ENCODE data around the gene DYNC2I2.
"Not testable (repeated sequence)": the region's sequence is repeated elsewhere in the genome, so short reads cannot be mapped to it uniquely, and the experiment has no call there.

DYNC2I2 gene

DNA sequence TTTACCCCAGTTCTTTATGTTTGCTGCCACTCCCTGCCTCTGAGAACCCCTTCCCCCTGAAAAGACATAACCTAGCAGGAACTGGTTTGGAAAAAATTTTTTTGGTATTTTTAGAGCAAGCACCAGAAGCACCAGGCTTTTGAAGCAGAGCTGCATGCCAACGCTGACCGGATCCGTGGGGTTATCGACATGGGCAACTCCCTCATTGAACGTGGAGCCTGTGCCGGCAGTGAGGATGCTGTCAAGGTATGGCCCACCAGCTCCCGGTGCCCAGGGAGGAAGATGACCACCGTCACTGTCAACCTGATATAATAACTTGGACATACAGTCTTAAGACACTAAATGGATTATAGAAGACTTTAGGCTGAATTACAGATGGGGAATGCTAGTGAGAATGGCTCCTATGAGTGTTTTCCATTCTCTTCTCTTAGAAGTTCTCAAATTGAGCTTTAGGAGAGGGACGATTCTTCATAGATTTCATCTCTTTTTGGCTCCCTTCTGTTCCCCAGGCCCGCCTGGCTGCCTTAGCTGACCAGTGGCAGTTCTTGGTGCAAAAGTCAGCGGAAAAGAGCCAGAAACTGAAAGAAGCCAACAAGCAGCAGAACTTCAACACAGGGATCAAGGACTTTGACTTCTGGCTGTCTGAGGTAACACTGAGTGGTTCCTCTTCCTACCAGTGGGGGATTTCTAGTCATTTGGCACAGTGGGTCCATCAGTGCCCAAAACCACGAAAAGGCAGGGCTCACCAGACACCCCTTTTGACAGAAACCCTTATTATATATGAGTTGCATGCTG lies 44.9 kb downstream of the DYNC2I2 start:
- no peak for DNase-seq

DNA sequence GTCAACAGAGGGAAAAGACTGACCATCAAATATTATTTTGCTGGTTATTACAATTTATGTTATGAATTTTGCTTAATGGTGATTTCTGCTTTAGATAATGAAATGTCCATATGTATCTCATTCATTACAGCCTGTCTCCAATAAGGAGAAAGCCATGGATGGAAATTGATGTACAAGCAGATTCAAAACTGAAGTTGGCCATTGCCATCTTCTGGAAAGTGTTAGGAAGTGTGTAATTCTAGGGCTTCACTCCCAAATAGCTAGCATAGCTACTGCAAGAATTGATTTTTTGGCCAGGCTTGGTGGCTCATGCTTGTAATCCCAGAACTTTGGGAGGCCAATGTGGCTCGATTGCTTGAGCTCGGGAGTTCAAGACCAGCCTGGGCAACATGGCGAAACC lies 45.8 kb downstream of the DYNC2I2 start:
- DNase-seq: no peak

GRCh38 chr9:128607642-128608350 lies 48.9 kb downstream of the DYNC2I2 start:
- DNase-seq: no peak

GRCh38 chr9:128603697-128604096 lies 53.0 kb downstream of the DYNC2I2 start:
- DNase-seq: no peak

- no peak for DNase-seq
Measured at GRCh38 chr9:128600099-128600498, 56.5 kb downstream of the DYNC2I2 start.

- no peak for DNase-seq
Measured at GRCh38 chr9:128595471-128595870, 61.2 kb downstream of the DYNC2I2 start.

GRCh38 chr9:128593856-128594255 lies 62.8 kb downstream of the DYNC2I2 start:
- no peak for DNase-seq

DNA sequence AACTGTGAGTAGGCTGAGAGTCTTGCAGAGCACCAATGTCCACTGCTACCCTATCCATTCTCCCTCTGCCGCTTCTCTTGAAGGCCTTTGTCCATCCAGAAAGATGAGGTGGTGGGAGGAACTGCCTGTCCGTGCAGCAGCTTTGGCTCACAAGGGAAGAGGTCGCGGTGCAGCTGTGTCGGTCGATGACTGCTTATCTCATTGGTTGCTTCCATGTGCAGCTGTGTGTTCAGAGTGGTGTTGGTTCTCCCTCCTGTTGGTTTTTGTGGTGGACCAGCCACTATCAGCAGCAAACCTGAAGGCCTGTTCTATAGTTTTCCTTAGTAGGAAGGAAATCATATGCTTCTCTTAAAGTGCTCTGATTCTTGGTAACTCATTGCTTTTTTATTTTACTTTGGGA lies 63.6 kb downstream of the DYNC2I2 start:
- no peak for DNase-seq

DNA sequence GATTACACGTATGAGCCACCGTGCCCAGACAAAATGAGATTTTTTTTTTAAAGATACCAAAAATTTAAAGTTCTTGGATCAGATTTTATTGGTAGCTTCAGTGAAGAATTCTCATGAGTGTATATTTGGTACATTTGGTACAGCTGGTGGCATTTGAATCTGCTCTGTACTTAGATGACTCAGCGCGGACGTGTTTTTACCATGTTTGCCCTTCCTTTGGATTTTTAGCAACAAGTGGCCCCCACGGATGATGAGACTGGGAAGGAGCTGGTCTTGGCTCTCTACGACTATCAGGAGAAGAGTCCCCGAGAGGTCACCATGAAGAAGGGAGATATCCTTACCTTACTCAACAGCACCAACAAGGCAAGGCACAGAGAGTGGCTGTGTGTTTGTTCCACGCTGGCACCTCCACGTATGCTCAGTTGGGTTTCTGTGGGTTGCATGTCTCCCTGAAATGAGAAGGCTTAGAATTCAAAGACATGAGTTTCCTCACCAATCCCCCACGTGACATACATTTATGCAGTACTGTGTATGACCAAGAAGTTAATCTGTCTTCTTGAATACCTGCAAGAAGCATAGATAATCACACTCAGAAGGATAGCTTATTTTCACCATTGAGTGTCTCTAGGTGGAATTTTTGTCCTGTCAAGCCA lies 67.9 kb downstream of the DYNC2I2 start:
- no peak for DNase-seq

- DNase-seq: peak; percentile 34 to 41
Measured at GRCh38 chr9:128587453-128587852, 69.2 kb downstream of the DYNC2I2 start.

DNA sequence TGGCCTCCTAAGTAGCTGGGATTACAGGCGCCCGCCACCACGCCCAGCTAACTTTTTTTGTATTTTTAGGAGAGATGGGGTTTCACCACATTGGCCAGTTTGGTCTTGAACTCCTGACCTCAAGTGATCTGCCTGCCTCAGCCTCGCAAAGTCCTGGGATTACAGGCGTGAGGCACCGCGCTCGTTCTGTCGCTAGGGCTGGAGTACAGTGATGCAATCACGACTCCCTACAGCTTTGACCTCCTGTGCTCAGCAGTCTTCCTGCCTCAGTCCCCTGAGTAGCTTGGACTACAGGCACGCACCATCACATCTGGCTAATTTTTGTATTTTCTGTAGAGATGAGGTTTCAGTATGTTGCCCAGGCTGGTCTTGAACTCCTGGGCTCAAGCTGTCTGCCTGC lies 69.7 kb downstream of the DYNC2I2 start:
- not testable (repeated sequence) for DNase-seq

DNA sequence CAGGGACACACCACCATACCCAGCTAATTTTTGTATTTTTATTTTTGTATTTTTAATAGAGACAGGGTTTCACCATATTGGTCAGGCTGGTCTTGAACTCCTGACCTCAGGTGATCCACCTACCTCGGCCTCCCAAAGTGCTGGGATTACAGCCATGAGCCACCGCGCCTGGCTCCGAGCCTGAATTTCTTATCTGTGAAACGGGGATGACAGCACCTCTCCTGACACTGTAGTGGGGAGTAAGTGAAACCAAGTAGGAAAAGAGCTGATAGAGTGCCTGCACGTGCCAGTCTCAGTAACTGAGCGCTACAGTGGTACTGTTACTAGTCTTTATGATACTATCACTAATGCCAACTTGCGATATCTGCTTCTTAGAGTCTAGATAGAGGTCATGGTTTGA lies 71.5 kb downstream of the DYNC2I2 start:
- not testable (repeated sequence) for DNase-seq
